ENCODE data around the gene NUDT19. TPM values are rescaled to one million over a fixed set of nuclear protein-coding genes. Genes with fewer than 3 reads are reported as not detected.

Gene NUDT19
- total and polyA plus RNA-seq, 2 experiments from 2014 or later = 2.4 to 3.9 TPM

- TF ChIP-seq ZNF462 (CRISPR knock-in tag; IDR thresholded peaks at IDR 0.05) (no peak), ZNF331 (CRISPR knock-in tag; IDR thresholded peaks at IDR 0.05; ENCODE audit: low read depth) (no peak), EZH2phosphoT487 (IDR thresholded peaks at IDR 0.05; ENCODE audit: unreplicated experiment) (no peak), ETS1 (IDR thresholded peaks at IDR 0.05) (no peak), STAT1 (IDR thresholded peaks at IDR 0.05; ENCODE audit: unreplicated experiment) (no peak), POLR2AphosphoS5 (IDR thresholded peaks at IDR 0.05; ENCODE audit: low read depth) (no peak)
These were observed 18.0 kb upstream of the NUDT19 start (continued) for GRCh38 chr19:32673573-32673972.

- ATAC-seq = peak; percentile 13
- H3K4me1 Mint-ChIP-seq = peaks cover 25% of the 10 kb centered on the region
- TF ChIP-seq ZNF114 (CRISPR knock-in tag; IDR thresholded peaks at IDR 0.05) = no peak
- TF ChIP-seq JUNB (IDR thresholded peaks at IDR 0.05; ENCODE audit: unreplicated experiment) = no peak
- TF ChIP-seq ZNF331 (CRISPR knock-in tag; IDR thresholded peaks at IDR 0.05; ENCODE audit: low read depth) = no peak
These were observed 17.3 kb upstream of the NUDT19 start for GRCh38 chr19:32674153-32674930.

More at GRCh38 chr19:32674153-32674930, 17.3 kb upstream of the NUDT19 start:
- H3K9me2 ChIP-seq (ENCODE audit: insufficient read depth) = no peaks in the 10 kb centered on the region
- H3F3A ChIP-seq (replicated peaks; ENCODE audit: low read depth) = 0 out of 2 replicates have a peak, but pooled peaks cover 5% of the 10 kb centered on the region
- H4K20me1 ChIP-seq (replicated peaks; ENCODE audit: insufficient read depth) = peaks cover 20% of the 10 kb centered on the region
- H3K4me1 ChIP-seq (ENCODE audit: insufficient read depth) = peaks cover 14% of the 10 kb centered on the region; the same call in 1 of the 2 replicates
- H3K79me2 ChIP-seq (replicated peaks; ENCODE audit: insufficient read depth) = peaks cover 51% of the 10 kb centered on the region
- peaks cover 45% of the 10 kb centered on the region for H3K27me3 ChIP-seq (ENCODE audit: insufficient read depth)
- peak overlapping the region; percentile 93 for H3K4me3 Mint-ChIP-seq
- no peak overlapping the region for H2AFZ ChIP-seq
- H3K36me3 ChIP-seq (ENCODE audit: insufficient read depth) = no peaks in the 10 kb centered on the region
- peaks cover 39% of the 10 kb centered on the region for H3K27me3 Mint-ChIP-seq (ENCODE audit: insufficient read depth, low read depth, poor library complexity)
- no peak for DNase-seq (ENCODE audit: low spot score)
- H3K27ac ChIP-seq (ENCODE audit: low read depth) = no peak overlapping the region
- peak overlapping the region; percentile 85 for H3K4me3 ChIP-seq
- 0 out of 2 replicates have a peak overlapping the region, but pooled peaks have one; percentile 73 for H3K27ac Mint-ChIP-seq
- peaks cover 3% of the 10 kb centered on the region; the same call in 1 of the 3 replicates for H3K9me3 Mint-ChIP-seq
- no peaks in the 10 kb centered on the region; the same call in 2 of the 3 replicates for H3K36me3 Mint-ChIP-seq (ENCODE audit: low read depth)
- peak overlapping the region; percentile 97 for H3K4me2 ChIP-seq

All from GM23338 (cell line).